ENCODE results near the gene SLC9A8. TPM values are rescaled to one million over a fixed set of nuclear protein-coding genes. Genes with fewer than 3 reads are reported as not detected.

The SLC9A8 gene
- 4.0 and 4.3 TPM in 2 replicates for total RNA-seq

GRCh38 chr20:49812507-49813304, at the start of gene SLC9A8:
Gene SLC9A8 (plus strand): TSS chr20:49812828. CDS start chr20:49812923, 95 bp downstream.

GRCh38 chr20:49915380-49916145, 102.9 kb downstream of the SLC9A8 start, which contains the start of gene SPATA2:
Gene SPATA2 (minus strand): TSS chr20:49915529. CDS start chr20:49908490, 7,039 bp downstream.

GRCh38 chr20:49936153-49937026, 123.8 kb downstream of the SLC9A8 start, which contains the start of gene RNF114:
Gene RNF114 (plus strand): TSS chr20:49936397. CDS start chr20:49936413, 16 bp downstream.

Other genes starting within 250 kb of the SLC9A8 start
- gene PTGIS, start 244.7 kb upstream of the SLC9A8 start, total RNA-seq: 0.15 and 0.17 TPM in 2 replicates
- 10.6 and 12.9 TPM in 2 replicates for gene B4GALT5, start 99.0 kb upstream of the SLC9A8 start, total RNA-seq
- gene SPATA2, start 102.7 kb downstream of the SLC9A8 start, total RNA-seq: 3.0 TPM in 2 replicates
- 128 and 140 TPM in 2 replicates for gene RNF114, start 123.6 kb downstream of the SLC9A8 start, total RNA-seq
- 1.6 and 2.5 TPM in 2 replicates for gene SNAI1, start 170.2 kb downstream of the SLC9A8 start, total RNA-seq

Measured in bronchus fibroblast of lung (primary cell).